ENCODE measurements around the gene SND1.

SND1 gene

GRCh38 chr7:127651556-127652332, at the start of gene SND1:
TSS of gene SND1 (plus strand) at chr7:127652194. CDS start at chr7:127652374, 180 bp downstream.
- peak; percentile 84 to 100 (median 96) for DNase-seq

- DNase-seq: no peak
These were observed 43.5 kb upstream of the SND1 start for GRCh38 chr7:127608446-127608845.

- DNase-seq: no peak
These were observed 42.7 kb upstream of the SND1 start for GRCh38 chr7:127609297-127609696.

- no peak for DNase-seq
These were observed 39.7 kb upstream of the SND1 start for GRCh38 chr7:127612263-127612662.

GRCh38 chr7:127616724-127617123, 35.3 kb upstream of the SND1 start:
- DNase-seq: no peak

GRCh38 chr7:127618042-127618441, 34.0 kb upstream of the SND1 start, which contains the start of gene PAX4:
TSS of gene PAX4 (minus strand) at chr7:127618142. CDS start at chr7:127615928, 2,214 bp downstream.
- DNase-seq: no peak

- DNase-seq: no peak
These were observed 33.2 kb upstream of the SND1 start for GRCh38 chr7:127618775-127619174.

GRCh38 chr7:127619681-127620405, 32.2 kb upstream of the SND1 start:
- no peak for DNase-seq

- DNase-seq: no peak
These were observed 31.4 kb upstream of the SND1 start for GRCh38 chr7:127620406-127621233.

- DNase-seq: no peak
These were observed 26.7 kb upstream of the SND1 start for GRCh38 chr7:127625331-127625730.

GRCh38 chr7:127628445-127628844, 23.5 kb upstream of the SND1 start:
- no peak for DNase-seq

GRCh38 chr7:127629268-127629854, 22.6 kb upstream of the SND1 start:
- no peak for DNase-seq

- no peak for DNase-seq
These were observed 19.6 kb upstream of the SND1 start for GRCh38 chr7:127632276-127632910.

- no peak for DNase-seq
These were observed 16.2 kb upstream of the SND1 start for GRCh38 chr7:127635659-127636285.

- DNase-seq: no peak
These were observed 13.8 kb upstream of the SND1 start for GRCh38 chr7:127638197-127638596.

- DNase-seq: no peak
These were observed 7.5 kb upstream of the SND1 start for GRCh38 chr7:127644484-127644883.

- DNase-seq: no peak
These were observed 4.4 kb upstream of the SND1 start for GRCh38 chr7:127647636-127648035.

GRCh38 chr7:127648986-127649385, 3.0 kb upstream of the SND1 start:
- no peak for DNase-seq

- peak in 4 of 14 donors; percentile 36 to 60 (median 42) for DNase-seq
These were observed 993 bp upstream of the SND1 start for GRCh38 chr7:127650847-127651555.

GRCh38 chr7:127652333-127653248, 597 bp downstream of the SND1 start:
- DNase-seq: no peak
